H1 (cell line): ENCODE measurements around the gene CT47A7. TPM values are rescaled to one million over a fixed set of nuclear protein-coding genes. Genes with fewer than 3 reads are reported as not detected.
"Not testable (repeated sequence)": the region's sequence is repeated elsewhere in the genome, so short reads cannot be mapped to it uniquely, and the experiment has no call there.

Experiments
- CTCF ChIA-PET: fragments of 300-600 bp; sonication (Branson Sonifier 250); formaldehyde crosslinking; loops from one replicate; lab custom pipeline; 2021; ENCODE audit not compliant: partially characterized antibody; lab: Charles Lee
- POLR2A ChIA-PET: fragments of 300-600 bp; sonication (Branson Sonifier 250); formaldehyde crosslinking; loops from one replicate; lab custom pipeline; 2021; ENCODE audit warnings: inconsistent platforms; ENCODE audit not compliant: partially characterized antibody; lab: Charles Lee
- DNase-seq, 2 experiments: peaks; one replicate each; pipeline versions ENCODE4 v3.0.0 to v3.0.0-alpha.2; 2010 to 2022; ENCODE audit warnings: low spot score in 2 of 2, low read depth in 1 of 2, mixed read lengths in 1 of 2
- FAIRE-seq: peaks from 2 replicates; lab custom pipeline; 2011; peaks lifted over from hg19 to GRCh38; lab: Jason Lieb, UNC
- H2AFZ ChIP-seq: 2 replicates; pipeline ENCODE4 v1.8.1; 2012; ENCODE audit warnings: low read length, inconsistent platforms
- H2AK5ac ChIP-seq: 2 replicates; pipeline ENCODE4 v1.6.1; 2013; ENCODE audit warnings: low read depth, low read length
- H2BK120ac ChIP-seq: replicated peaks from 2 replicates; pipeline ENCODE3; 2013; ENCODE audit warnings: low read depth, low read length, inconsistent platforms
- H2BK12ac ChIP-seq: 2 replicates; pipeline ENCODE4 v1.6.1; 2013; ENCODE audit warnings: low read depth, low read length
- H2BK15ac ChIP-seq: 2 replicates; pipeline ENCODE4 v1.6.1; 2013; ENCODE audit warnings: low read length
- H2BK20ac ChIP-seq: 2 replicates; pipeline ENCODE4 v1.6.1; 2013; ENCODE audit warnings: low read length
- H2BK5ac ChIP-seq: 2 replicates; pipeline ENCODE4 v1.6.1; 2013; ENCODE audit warnings: low read depth, low read length
- H3K14ac ChIP-seq: 2 replicates; pipeline ENCODE4 v1.6.1; 2013; ENCODE audit warnings: inconsistent platforms; ENCODE audit not compliant: insufficient read length
- H3K18ac ChIP-seq: 2 replicates; pipeline ENCODE4 v1.6.1; 2013; ENCODE audit warnings: low read length; ENCODE audit errors: extremely low read depth
- H3K23ac ChIP-seq: 2 replicates; pipeline ENCODE4 v1.6.1; 2013; ENCODE audit warnings: inconsistent platforms; ENCODE audit not compliant: insufficient read length
- H3K23me2 ChIP-seq: 2 replicates; pipeline ENCODE4 v1.6.1; 2013; ENCODE audit warnings: low read depth, low read length
- H3K27ac ChIP-seq: 2 replicates; pipeline ENCODE4 v1.6.1; 2011; ENCODE audit warnings: low read depth, low read length, inconsistent platforms
- H3K27me3 ChIP-seq, 4 experiments: replicated peaks in 1 of 4; 1 replicate in 1 of 4; 2 replicates in 3 of 4; pipeline versions ENCODE4 v1.6.1 to v1.8.1; 2011 to 2013; ENCODE audit warnings: low read length in 3 of 4, mild to moderate bottlenecking in 3 of 4, inconsistent platforms in 2 of 4, mixed read lengths in 2 of 4, moderate library complexity in 1 of 4; ENCODE audit not compliant: control insufficient read depth in 3 of 4, insufficient read depth in 3 of 4; ENCODE audit errors: extremely low read depth in 1 of 4
- H3K36me3 ChIP-seq, 4 experiments: 2 replicates each; pipeline versions ENCODE4 v1.6.1 to v1.8.1; 2011 to 2013; ENCODE audit warnings: mild to moderate bottlenecking in 4 of 4, low read length in 3 of 4, moderate library complexity in 2 of 4, control low read depth in 1 of 4, inconsistent platforms in 1 of 4; ENCODE audit not compliant: insufficient read depth in 4 of 4, control insufficient read depth in 2 of 4
- H3K4ac ChIP-seq: replicated peaks from 2 replicates; pipeline ENCODE3; 2013; ENCODE audit warnings: low read length, low read depth, mixed read lengths, inconsistent platforms; ENCODE audit not compliant: insufficient read length
- H3K4me1 ChIP-seq, 4 experiments: replicated peaks in 1 of 4; 1 replicate in 1 of 4; 2 replicates in 3 of 4; pipeline versions ENCODE4 v1.6.1 to v1.8.1; 2011 to 2013; ENCODE audit warnings: low read length in 3 of 4, inconsistent platforms in 2 of 4, mixed read lengths in 1 of 4; ENCODE audit not compliant: insufficient read depth in 4 of 4, control insufficient read depth in 3 of 4
- H3K4me2 ChIP-seq, 2 experiments: 2 replicates each; pipeline versions ENCODE4 v1.6.1 to v1.8.1; 2011 to 2013; ENCODE audit warnings: low read depth in 2 of 2, low read length in 2 of 2, control low read depth in 1 of 2, inconsistent platforms in 1 of 2, mild to moderate bottlenecking in 1 of 2; ENCODE audit not compliant: insufficient read depth in 1 of 2
- H3K4me3 ChIP-seq, 4 experiments: fragments of 200-600, 300-600 bp in 1 of 4; sonication (generic), shearing (Covaris generic), sonication (Bioruptor Twin) in 1 of 4; 2 replicates each; pipeline versions ENCODE4 v1.5.1 to v1.8.1; 2011 to 2016; ENCODE audit warnings: low read length in 4 of 4, low read depth in 3 of 4, control low read depth in 2 of 4, inconsistent platforms in 2 of 4, mild to moderate bottlenecking in 2 of 4, mixed read lengths in 1 of 4, moderate library complexity in 1 of 4; ENCODE audit not compliant: insufficient read depth in 2 of 4; ENCODE audit errors: extremely low read depth in 1 of 4
- H3K56ac ChIP-seq: replicated peaks from 2 replicates; pipeline ENCODE3; 2013; ENCODE audit warnings: low read depth, mild to moderate bottlenecking, mixed read lengths, low read length, inconsistent platforms; ENCODE audit not compliant: insufficient read length
- H3K79me1 ChIP-seq: 2 replicates; pipeline ENCODE4 v1.6.1; 2013; ENCODE audit warnings: low read depth, low read length, control low read depth
- H3K79me2 ChIP-seq, 2 experiments: 2 replicates each; pipeline versions ENCODE4 v1.6.1 to v1.8.1; 2012 to 2013; ENCODE audit warnings: low read length in 2 of 2, mild to moderate bottlenecking in 2 of 2, inconsistent platforms in 1 of 2; ENCODE audit not compliant: insufficient read depth in 2 of 2, control insufficient read depth in 1 of 2
- H3K9ac ChIP-seq, 4 experiments: replicated peaks in 1 of 4; 1 replicate in 1 of 4; 2 replicates in 3 of 4; pipeline versions ENCODE4 v1.6.1 to v1.8.1; 2011 to 2013; ENCODE audit warnings: low read depth in 3 of 4, low read length in 3 of 4, control low read depth in 2 of 4, mild to moderate bottlenecking in 2 of 4, moderate library complexity in 2 of 4, inconsistent platforms in 1 of 4; ENCODE audit errors: extremely low read depth in 1 of 4
- H3K9me3 ChIP-seq, 2 experiments: 2 replicates each; pipeline versions ENCODE4 v1.6.1 to v1.8.1; 2012 to 2013; ENCODE audit warnings: mild to moderate bottlenecking in 2 of 2, moderate library complexity in 2 of 2, control low read depth in 1 of 2, inconsistent platforms in 1 of 2, low read depth in 1 of 2, low read length in 1 of 2, mixed read lengths in 1 of 2; ENCODE audit not compliant: insufficient read depth in 2 of 2
- H4K20me1 ChIP-seq, 2 experiments: replicated peaks in 1 of 2; 2 replicates each; pipeline versions ENCODE3 to v1.8.1; 2011 to 2013; ENCODE audit warnings: inconsistent platforms in 2 of 2, low read length in 2 of 2, mild to moderate bottlenecking in 1 of 2; ENCODE audit not compliant: insufficient read depth in 2 of 2, control insufficient read depth in 1 of 2
- H4K5ac ChIP-seq: 2 replicates; pipeline ENCODE4 v1.6.1; 2013; ENCODE audit warnings: low read length, low read depth, mixed read lengths, inconsistent platforms; ENCODE audit not compliant: insufficient read length
- H4K8ac ChIP-seq: 2 replicates; pipeline ENCODE4 v1.8.0; 2013; ENCODE audit warnings: mild to moderate bottlenecking, moderate library complexity, low read length, inconsistent platforms; ENCODE audit not compliant: insufficient read depth; ENCODE audit errors: extremely low read depth
- H4K91ac ChIP-seq: replicated peaks from 2 replicates; pipeline ENCODE3; 2013; ENCODE audit warnings: low read length, mixed read lengths, inconsistent platforms; ENCODE audit not compliant: insufficient read length
- WGBS, 2 experiments: shearing (Covaris generic) in 1 of 2; methylation state at CpG; one replicate each; pipeline versions ENCODE4 v1.1.6 to v1.1.7; 2013 to 2015; ENCODE audit warnings: low lambda C conversion rate in 2 of 2, mixed read lengths in 2 of 2, inconsistent platforms in 1 of 2, low coverage in 1 of 2, missing lambda C conversion rate in 1 of 2; ENCODE audit not compliant: insufficient replicate concordance in 2 of 2, insufficient coverage in 1 of 2, insufficient read length in 1 of 2; ENCODE audit errors: extremely low coverage in 1 of 2, missing lambda C conversion rate in 1 of 2; 5-methylcytosine and 5-hydroxymethylcytosine counted together
- polyA plus RNA-seq, 7 experiments: library from polyadenylated mRNA; depleted of rRNA in 3 of 7; stranded (reverse) in 5 of 7; unstranded in 2 of 7; fragments of >200 nt in 5 of 7; fragments of 200-250 nt in 2 of 7; gene quantifications; 1 replicate in 5 of 7; 2 replicates in 1 of 7; 4 replicates in 1 of 7; pipeline versions ENCODE4 v1.2.1 to v1.2.3, GENCODE V29; 2011 to 2013; ENCODE audit warnings: missing spikeins in 2 of 7, mixed read lengths in 2 of 7
- small RNA-seq: library from polyadenylated mRNA; stranded (forward); fragments of <200 nt; extraction: miRNeasy Mini kit (QIAGEN cat#:217004); gene quantifications from one replicate; pipeline ENCODE3, GENCODE V24; 2013; ENCODE audit not compliant: insufficient read depth
- total RNA-seq: library from RNA; stranded (reverse); fragmentation: NEBNext Ultra II Directional; extraction: Animal tissue kit (Norgen Biotek cat#: 25700); gene quantifications from 2 replicates; pipeline ENCODE4 v1.2.1, GENCODE V29; 2021

The CT47A7 gene
- total and polyA plus RNA-seq, 2 of the 8 experiments (the other 6 are each of a cell fraction or from before 2014, with no cell fraction given): not detected

GRCh38 chrX:120985660-120986059, 29.3 kb upstream of the CT47A7 start, which contains the start of gene CT47A1:
Gene CT47A1, minus strand, starts transcription at chrX:120985760. Its CDS starts 231 bp downstream, at chrX:120985529.
- H3K79me2 ChIP-seq, H3K36me3 ChIP-seq, POLR2A ChIA-PET, DNase-seq, H3K4me3 ChIP-seq, H3K27me3 ChIP-seq, H3K4me1 ChIP-seq, H2BK120ac ChIP-seq, H3K18ac ChIP-seq, H2BK15ac ChIP-seq, H2BK20ac ChIP-seq, H4K5ac ChIP-seq, H3K23ac ChIP-seq, H2AFZ ChIP-seq, H3K14ac ChIP-seq, H3K9ac ChIP-seq, H3K4ac ChIP-seq, H3K4me2 ChIP-seq, H4K20me1 ChIP-seq, H4K91ac ChIP-seq, H3K79me1 ChIP-seq, H3K56ac ChIP-seq, FAIRE-seq, CTCF ChIA-PET, H4K8ac ChIP-seq, H2AK5ac ChIP-seq, H2BK5ac ChIP-seq, H3K23me2 ChIP-seq, H3K27ac ChIP-seq, H2BK12ac ChIP-seq: not testable (repeated sequence)
- H3K9me3 ChIP-seq: peaks cover 0 to 15% of the 10 kb centered on the region in 2 experiments; a peak in 2 of 4 replicates
- no CpG with 5 or more reads among the region's 8 CpGs for WGBS, 2 experiments

Small RNA genes lying within 50 kb of the gene (small RNA-seq; reads per million reads assigned to genes)
- gene AL670379.1 (not detected), gene AL670379.10 (not detected), gene AL670379.11 (not detected), gene AL670379.12 (not detected), gene AL670379.2 (not detected), gene AL670379.3 (not detected), gene AL670379.4 (not detected), gene AL670379.5 (not detected), gene AL670379.6 (not detected), gene AL670379.7 (not detected), gene AL670379.8 (not detected), gene AL670379.9 (not detected)

Other genes starting within 250 kb of the CT47A7 start
- not detected in 2 replicates for gene CT47B1, start 80.7 kb downstream of the CT47A7 start, total RNA-seq
- gene CT47B1, start 80.7 kb downstream of the CT47A7 start, polyA plus RNA-seq (2011; rRNA removed): not detected in 2 replicates
- gene CT47A11, start 19.4 kb downstream of the CT47A7 start, total RNA-seq: not detected in 2 replicates
- gene CT47A11, start 19.4 kb downstream of the CT47A7 start, polyA plus RNA-seq (2011; rRNA removed): not detected in 2 replicates
- not detected in 2 replicates for gene CT47A10, start 14.6 kb downstream of the CT47A7 start, total RNA-seq
- not detected in 2 replicates for gene CT47A10, start 14.6 kb downstream of the CT47A7 start, polyA plus RNA-seq (2011; rRNA removed)
- gene CT47A9, start 9.7 kb downstream of the CT47A7 start, total RNA-seq: not detected in 2 replicates
- not detected in 2 replicates for gene CT47A9, start 9.7 kb downstream of the CT47A7 start, polyA plus RNA-seq (2011; rRNA removed)
- not detected in 2 replicates for gene CT47A8, start 4.9 kb downstream of the CT47A7 start, total RNA-seq
- gene CT47A8, start 4.9 kb downstream of the CT47A7 start, polyA plus RNA-seq (2011; rRNA removed): not detected in 2 replicates
- not detected in 2 replicates for gene CT47A6, start 4.9 kb upstream of the CT47A7 start, total RNA-seq
- gene CT47A6, start 4.9 kb upstream of the CT47A7 start, polyA plus RNA-seq (2011; rRNA removed): not detected in 2 replicates
- gene CT47A5, start 9.7 kb upstream of the CT47A7 start, total RNA-seq: not detected in 2 replicates
- not detected in 2 replicates for gene CT47A5, start 9.7 kb upstream of the CT47A7 start, polyA plus RNA-seq (2011; rRNA removed)
- gene CT47A4, start 14.6 kb upstream of the CT47A7 start, total RNA-seq: not detected in 2 replicates
- not detected in 2 replicates for gene CT47A4, start 14.6 kb upstream of the CT47A7 start, polyA plus RNA-seq (2011; rRNA removed)
- not detected in 2 replicates for gene CT47A3, start 19.5 kb upstream of the CT47A7 start, total RNA-seq
- gene CT47A3, start 19.5 kb upstream of the CT47A7 start, polyA plus RNA-seq (2011; rRNA removed): not detected in 2 replicates
- gene CT47A2, start 24.3 kb upstream of the CT47A7 start, total RNA-seq: not detected in 2 replicates
- not detected in 2 replicates for gene CT47A2, start 24.3 kb upstream of the CT47A7 start, polyA plus RNA-seq (2011; rRNA removed)
- gene CT47A1, start 29.2 kb upstream of the CT47A7 start, total RNA-seq: not detected in 2 replicates
- gene CT47A1, start 29.2 kb upstream of the CT47A7 start, polyA plus RNA-seq (2011; rRNA removed): not detected in 2 replicates
- 0.26 and 0.42 TPM in 2 replicates for gene GLUD2, start 91.0 kb upstream of the CT47A7 start, total RNA-seq
- gene GLUD2, start 91.0 kb upstream of the CT47A7 start, polyA plus RNA-seq (2011; rRNA removed): 0.08 and 0.14 TPM in 2 replicates